HEK293 (cell line): ENCODE data around the gene SFXN3.

Source experiments
- CTCF ChIP-seq: fragments of 450-650 bp; formaldehyde crosslinking; IDR thresholded peaks from 2 replicates; pipeline ENCODE4 v1.5.1; 2016; ENCODE audit warnings: missing biosample characterization, missing genetic modification characterization
- IKZF3 ChIP-seq: fragments of 450-650 bp; IDR thresholded peaks from 2 replicates; pipeline ENCODE4 v1.5.0; 2018; ENCODE audit warnings: missing biosample characterization, mild to moderate bottlenecking, missing genetic modification characterization, moderate library complexity
- KLF17 ChIP-seq: fragments of 450-650 bp; formaldehyde crosslinking; IDR thresholded peaks from 2 replicates; pipeline ENCODE4 v1.5.1; 2016; ENCODE audit warnings: missing biosample characterization, missing genetic modification characterization
- PBX3 ChIP-seq: sonication (generic); formaldehyde crosslinking; IDR thresholded peaks from 2 replicates; pipeline ENCODE4 v1.8.1; 2022; ENCODE audit warnings: mild to moderate bottlenecking, moderate library complexity, missing genetic modification reagents
- REPIN1 ChIP-seq: fragments of 450-650 bp; formaldehyde crosslinking; IDR thresholded peaks from 2 replicates; pipeline ENCODE4 v1.5.1; 2017; ENCODE audit warnings: missing biosample characterization, missing genetic modification characterization, low read depth
- SP2 ChIP-seq: fragments of 450-650 bp; formaldehyde crosslinking; IDR thresholded peaks from 2 replicates; pipeline ENCODE4 v1.5.1; 2016; ENCODE audit warnings: missing biosample characterization, missing genetic modification characterization
- ZBTB17 ChIP-seq: fragments of 450-650 bp; formaldehyde crosslinking; IDR thresholded peaks from 2 replicates; pipeline ENCODE4 v1.5.1; 2016; ENCODE audit warnings: missing biosample characterization, missing genetic modification characterization
- ZFP69B ChIP-seq: fragments of 450-650 bp; formaldehyde crosslinking; IDR thresholded peaks from 2 replicates; pipeline ENCODE4 v1.5.1; 2016; ENCODE audit warnings: missing biosample characterization, missing genetic modification characterization
- ZNF132 ChIP-seq: fragments of 450-650 bp; formaldehyde crosslinking; IDR thresholded peaks from 2 replicates; pipeline ENCODE4 v1.5.1; 2017; ENCODE audit warnings: missing biosample characterization, missing genetic modification characterization, borderline replicate concordance
- ZNF19 ChIP-seq: fragments of 450-650 bp; formaldehyde crosslinking; IDR thresholded peaks from 2 replicates; pipeline ENCODE4; 2016; ENCODE audit warnings: missing biosample characterization, missing genetic modification characterization, low read depth
- ZNF24 ChIP-seq: fragments of 450-650 bp; formaldehyde crosslinking; IDR thresholded peaks from 2 replicates; pipeline ENCODE4 v1.5.1; 2016; ENCODE audit warnings: missing biosample characterization, missing genetic modification characterization
- ZNF426 ChIP-seq: fragments of 450-650 bp; formaldehyde crosslinking; IDR thresholded peaks from 2 replicates; pipeline ENCODE4 v1.5.1; 2017; ENCODE audit warnings: missing biosample characterization, missing genetic modification characterization, mild to moderate bottlenecking, inconsistent platforms, moderate library complexity
- ZNF449 ChIP-seq: fragments of 450-650 bp; formaldehyde crosslinking; IDR thresholded peaks from 2 replicates; pipeline ENCODE4 v1.5.1; 2017; ENCODE audit warnings: missing biosample characterization, mild to moderate bottlenecking, missing genetic modification characterization, moderate library complexity
- ZNF473 ChIP-seq: fragments of 450-650 bp; formaldehyde crosslinking; IDR thresholded peaks from 2 replicates; pipeline ENCODE4 v1.5.1; 2017; ENCODE audit warnings: missing biosample characterization, missing genetic modification characterization
- ZNF510 ChIP-seq: fragments of 450-650 bp; formaldehyde crosslinking; IDR thresholded peaks from 2 replicates; pipeline ENCODE4 v1.5.1; 2018; ENCODE audit warnings: mild to moderate bottlenecking, missing genetic modification characterization, missing biosample characterization; ENCODE audit not compliant: insufficient replicate concordance
- ZNF549 ChIP-seq: fragments of 450-650 bp; IDR thresholded peaks from 2 replicates; pipeline ENCODE4 v1.5.1; 2018; ENCODE audit warnings: missing biosample characterization, missing genetic modification characterization, mild to moderate bottlenecking, inconsistent platforms, moderate library complexity
- ZNF580 ChIP-seq: fragments of 450-650 bp; formaldehyde crosslinking; IDR thresholded peaks from 2 replicates; pipeline ENCODE4 v1.5.1; 2016; ENCODE audit warnings: missing biosample characterization, missing genetic modification characterization
- ZNF600 ChIP-seq: fragments of 450-650 bp; formaldehyde crosslinking; IDR thresholded peaks from 2 replicates; pipeline ENCODE4 v1.5.1; 2016; ENCODE audit warnings: missing biosample characterization, missing genetic modification characterization
- ZNF692 ChIP-seq: fragments of 450-650 bp; formaldehyde crosslinking; IDR thresholded peaks from 2 replicates; pipeline ENCODE4 v1.5.1; 2016; ENCODE audit warnings: missing biosample characterization, missing genetic modification characterization
- ZNF76 ChIP-seq: fragments of 450-650 bp; formaldehyde crosslinking; IDR thresholded peaks from 2 replicates; pipeline ENCODE4; 2016; ENCODE audit warnings: low read depth, missing biosample characterization, missing genetic modification characterization, borderline replicate concordance
- ZNF791 ChIP-seq: fragments of 450-650 bp; formaldehyde crosslinking; IDR thresholded peaks from 2 replicates; pipeline ENCODE4 v1.5.1; 2016; ENCODE audit warnings: missing biosample characterization, missing genetic modification characterization
- ZSCAN23 ChIP-seq: fragments of 450-650 bp; formaldehyde crosslinking; IDR thresholded peaks from 2 replicates; pipeline ENCODE4 v1.5.1; 2016; ENCODE audit warnings: missing biosample characterization, missing genetic modification characterization
- ZXDB ChIP-seq: fragments of 450-650 bp; formaldehyde crosslinking; IDR thresholded peaks from 2 replicates; pipeline ENCODE4 v1.5.1; 2016; ENCODE audit warnings: missing biosample characterization, missing genetic modification characterization
- TF ChIP-seq, protein P1 (sequence below): fragments of 450-650 bp; formaldehyde crosslinking; IDR thresholded peaks from 2 replicates; pipeline ENCODE4 v1.5.1; 2016; ENCODE audit warnings: missing biosample characterization, missing genetic modification characterization
- TF ChIP-seq, protein P2 (sequence below): fragments of 450-650 bp; formaldehyde crosslinking; IDR thresholded peaks from 2 replicates; pipeline ENCODE4 v1.5.1; 2016; ENCODE audit warnings: missing biosample characterization, missing genetic modification characterization
- TF ChIP-seq, protein P3 (sequence below): fragments of 450-650 bp; formaldehyde crosslinking; IDR thresholded peaks from 2 replicates; pipeline ENCODE4 v1.5.1; 2016; ENCODE audit warnings: missing biosample characterization, missing genetic modification characterization, borderline replicate concordance

The SFXN3 gene

DNA sequence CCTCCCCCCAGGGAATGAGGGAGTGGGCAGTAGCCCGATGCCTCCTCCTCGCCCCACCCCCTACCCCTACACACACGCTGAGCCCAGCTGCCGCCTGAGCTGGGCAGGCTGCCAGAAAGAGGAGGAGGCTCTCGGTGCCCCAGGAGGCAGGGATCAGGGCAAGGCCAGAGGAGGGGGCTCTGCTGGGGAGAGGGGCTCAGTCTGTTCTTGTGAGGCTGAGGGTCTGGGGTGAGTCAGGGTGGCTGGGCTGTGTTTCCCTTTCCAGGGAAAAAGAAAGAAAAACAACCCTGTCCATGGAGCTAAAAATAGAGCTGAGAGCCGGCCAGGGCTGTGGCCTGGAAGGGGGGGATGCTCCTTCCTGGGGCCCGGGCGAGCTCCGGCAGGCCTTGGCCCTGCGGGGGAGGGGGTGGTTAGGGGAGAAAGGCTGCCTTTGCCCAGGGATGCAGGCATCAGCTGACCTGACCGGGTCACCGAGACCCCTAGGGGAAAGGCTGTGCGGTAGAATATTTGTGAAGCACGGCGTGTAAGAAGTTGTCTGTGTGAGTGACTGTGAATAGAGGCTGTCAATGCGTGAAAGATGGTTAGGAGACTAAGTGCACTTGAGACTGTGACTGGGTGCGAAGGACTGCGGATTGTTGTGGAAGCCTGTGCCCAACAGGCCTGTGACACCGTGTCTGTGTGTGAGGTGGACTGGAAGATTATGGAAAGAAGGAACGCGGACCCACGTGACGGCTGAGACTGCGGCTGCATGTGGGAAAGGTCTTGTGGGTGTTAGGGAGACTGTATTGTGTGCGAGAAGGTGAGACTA is 32.6 kb upstream of the SFXN3 start (continued):
- no peak for TF ChIP-seq ZNF76 (tag by site-specific recombination)
- peak; percentile 77 for TF ChIP-seq IKZF3 (tag by site-specific recombination)
- no peak for TF ChIP-seq ZNF549 (tag by site-specific recombination)
- TF ChIP-seq ZNF132 (tag by site-specific recombination), result no peak
- TF ChIP-seq ZNF510 (tag by site-specific recombination), result no peak
- no peak for TF ChIP-seq ZNF692 (tag by site-specific recombination)
- no peak; the same call in none of the 2 replicates for TF ChIP-seq SP2 (tag by site-specific recombination)
- TF ChIP-seq, protein P1, sequence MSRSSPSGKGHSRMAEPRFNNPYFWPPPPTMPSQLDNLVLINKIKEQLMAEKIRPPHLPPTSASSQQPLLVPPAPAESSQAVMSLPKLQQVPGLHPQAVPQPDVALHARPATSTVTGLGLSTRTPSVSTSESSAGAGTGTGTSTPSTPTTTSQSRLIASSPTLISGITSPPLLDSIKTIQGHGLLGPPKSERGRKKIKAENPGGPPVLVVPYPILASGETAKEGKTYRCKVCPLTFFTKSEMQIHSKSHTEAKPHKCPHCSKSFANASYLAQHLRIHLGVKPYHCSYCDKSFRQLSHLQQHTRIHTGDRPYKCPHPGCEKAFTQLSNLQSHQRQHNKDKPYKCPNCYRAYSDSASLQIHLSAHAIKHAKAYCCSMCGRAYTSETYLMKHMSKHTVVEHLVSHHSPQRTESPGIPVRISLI (tag by site-specific recombination), result no peak
- TF ChIP-seq ZNF449 (tag by site-specific recombination), result no peak; the same call in 1 of the 2 replicates
- TF ChIP-seq ZBTB17, result peak; percentile 78
- TF ChIP-seq PBX3 (CRISPR knock-in tag), result no peak
- TF ChIP-seq ZSCAN23 (tag by site-specific recombination), result no peak
- TF ChIP-seq ZNF791 (tag by site-specific recombination), result no peak
- TF ChIP-seq, protein P2, sequence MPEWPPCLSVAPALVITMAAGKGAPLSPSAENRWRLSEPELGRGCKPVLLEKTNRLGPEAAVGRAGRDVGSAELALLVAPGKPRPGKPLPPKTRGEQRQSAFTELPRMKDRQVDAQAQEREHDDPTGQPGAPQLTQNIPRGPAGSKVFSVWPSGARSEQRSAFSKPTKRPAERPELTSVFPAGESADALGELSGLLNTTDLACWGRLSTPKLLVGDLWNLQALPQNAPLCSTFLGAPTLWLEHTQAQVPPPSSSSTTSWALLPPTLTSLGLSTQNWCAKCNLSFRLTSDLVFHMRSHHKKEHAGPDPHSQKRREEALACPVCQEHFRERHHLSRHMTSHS (tag by site-specific recombination), result no peak
- TF ChIP-seq ZNF24 (tag by site-specific recombination), result no peak
- peak; percentile 11 for TF ChIP-seq KLF17 (tag by site-specific recombination)
- no peak for TF ChIP-seq ZNF19
- TF ChIP-seq ZNF580 (tag by site-specific recombination), result no peak
- no peak for TF ChIP-seq ZNF473 (tag by site-specific recombination)
- TF ChIP-seq, protein P3, sequence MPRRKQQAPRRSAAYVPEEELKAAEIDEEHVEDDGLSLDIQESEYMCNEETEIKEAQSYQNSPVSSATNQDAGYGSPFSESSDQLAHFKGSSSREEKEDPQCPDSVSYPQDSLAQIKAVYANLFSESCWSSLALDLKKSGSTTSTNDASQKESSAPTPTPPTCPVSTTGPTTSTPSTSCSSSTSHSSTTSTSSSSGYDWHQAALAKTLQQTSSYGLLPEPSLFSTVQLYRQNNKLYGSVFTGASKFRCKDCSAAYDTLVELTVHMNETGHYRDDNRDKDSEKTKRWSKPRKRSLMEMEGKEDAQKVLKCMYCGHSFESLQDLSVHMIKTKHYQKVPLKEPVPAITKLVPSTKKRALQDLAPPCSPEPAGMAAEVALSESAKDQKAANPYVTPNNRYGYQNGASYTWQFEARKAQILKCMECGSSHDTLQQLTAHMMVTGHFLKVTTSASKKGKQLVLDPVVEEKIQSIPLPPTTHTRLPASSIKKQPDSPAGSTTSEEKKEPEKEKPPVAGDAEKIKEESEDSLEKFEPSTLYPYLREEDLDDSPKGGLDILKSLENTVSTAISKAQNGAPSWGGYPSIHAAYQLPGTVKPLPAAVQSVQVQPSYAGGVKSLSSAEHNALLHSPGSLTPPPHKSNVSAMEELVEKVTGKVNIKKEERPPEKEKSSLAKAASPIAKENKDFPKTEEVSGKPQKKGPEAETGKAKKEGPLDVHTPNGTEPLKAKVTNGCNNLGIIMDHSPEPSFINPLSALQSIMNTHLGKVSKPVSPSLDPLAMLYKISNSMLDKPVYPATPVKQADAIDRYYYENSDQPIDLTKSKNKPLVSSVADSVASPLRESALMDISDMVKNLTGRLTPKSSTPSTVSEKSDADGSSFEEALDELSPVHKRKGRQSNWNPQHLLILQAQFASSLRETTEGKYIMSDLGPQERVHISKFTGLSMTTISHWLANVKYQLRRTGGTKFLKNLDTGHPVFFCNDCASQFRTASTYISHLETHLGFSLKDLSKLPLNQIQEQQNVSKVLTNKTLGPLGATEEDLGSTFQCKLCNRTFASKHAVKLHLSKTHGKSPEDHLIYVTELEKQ (tag by site-specific recombination), result no peak
- TF ChIP-seq ZXDB, result peak; percentile 60; the same call in 1 of the 2 replicates
- peak; percentile 99 for TF ChIP-seq ZNF600
- TF ChIP-seq REPIN1, result no peak
- TF ChIP-seq CTCF, result no peak
- TF ChIP-seq ZNF426 (tag by site-specific recombination), result no peak
- 0 out of 2 replicates have a peak, but pooled peaks have one; percentile 13 for TF ChIP-seq ZFP69B (tag by site-specific recombination)
